Uterus (tissue), 4 donors: ENCODE results near the gene ZNF566. TPM values are rescaled to one million over a fixed set of nuclear protein-coding genes. Genes with fewer than 3 reads are reported as not detected.

Source experiments
- DNase-seq, 2 donors: peaks; one replicate each; pipeline ENCODE4 v3.0.0-alpha.2; 2019 to 2020
- H3K27ac ChIP-seq, 2 donors: fragments of 200-600 bp; sonication (generic); 1 replicate in 1 of 2; 2 replicates in 1 of 2; pipeline ENCODE4 v1.5.1; 2016 to 2018
- H3K27me3 ChIP-seq, 2 donors: fragments of 200-600 bp; sonication (generic); one replicate each; pipeline ENCODE4 v1.5.1; 2018 to 2019; ENCODE audit warnings: control low read depth in 1 of 2
- H3K36me3 ChIP-seq, 2 donors: fragments of 200-600 bp; sonication (generic); one replicate each; pipeline ENCODE4 v1.5.1; 2019; ENCODE audit warnings: control low read depth in 1 of 2
- H3K4me1 ChIP-seq, 2 donors: fragments of 200-600 bp; sonication (generic); one replicate each; pipeline ENCODE4 v1.5.1; 2018 to 2019; ENCODE audit warnings: control low read depth in 1 of 2
- H3K4me3 ChIP-seq, 2 donors: fragments of 200-600 bp; sonication (generic); 1 replicate in 1 of 2; 2 replicates in 1 of 2; pipeline ENCODE4 v1.5.1; 2018 to 2019; ENCODE audit warnings: mild to moderate bottlenecking in 1 of 2
- H3K9me3 ChIP-seq, 2 donors: fragments of 200-600 bp; sonication (generic); one replicate each; pipeline ENCODE4 v1.5.1; 2019; ENCODE audit warnings: control low read depth in 1 of 2
- CTCF ChIP-seq, 4 experiments: fragments of 200-600 bp in 2 of 4; fragments of 450-650 bp in 2 of 4; sonication (generic) in 2 of 4; IDR thresholded peaks; one replicate each; pipeline ENCODE4 v1.5.1; 2016 to 2019; ENCODE audit warnings: antibody characterized with exemption in 4 of 4, mild to moderate bottlenecking in 2 of 4, moderate library complexity in 1 of 4
- POLR2A ChIP-seq, 2 donors: fragments of 450-650 bp; IDR thresholded peaks; one replicate each; pipeline ENCODE4 v1.6.1; 2016; ENCODE audit warnings: antibody characterized with exemption in 2 of 2, mild to moderate bottlenecking in 1 of 2, moderate library complexity in 1 of 2
- intact Hi-C: fragments of 100-400 bp; cut with DNase I; formaldehyde crosslinking; loops from one replicate; pipeline ENCODE4 v1.15.1; 2023; ENCODE audit warnings: low total_unique reads
- total RNA-seq, 4 donors: library from RNA; depleted of rRNA in 3 of 4; stranded (reverse); fragments of >200 nt in 3 of 4; gene quantifications; one replicate each; pipeline versions ENCODE4 v1.1.0 to v1.2.4, GENCODE V29; 2014 to 2023
- donor health status: DM: yes; HTN: yes; CAD: no.

ZNF566 gene
- total RNA-seq, 4 donors from 2014 or later, result 10.3 to 42.4 (median 19.4) TPM

- no peak overlapping the region for H3K4me3 ChIP-seq
- no peaks in the 10 kb centered on the region for H3K4me1 ChIP-seq
- no peak for DNase-seq
- H3K9me3 ChIP-seq, result no peaks in the 10 kb centered on the region
- H3K27me3 ChIP-seq, result no peaks in the 10 kb centered on the region
- H3K36me3 ChIP-seq, result no peaks in the 10 kb centered on the region
- TF ChIP-seq CTCF (IDR thresholded peaks at IDR 0.05) (no peak), POLR2A (IDR thresholded peaks at IDR 0.05) (no peak)
- intact Hi-C loops, result no loop called here
- no peak overlapping the region for H3K27ac ChIP-seq
These were observed 81.3 kb downstream of the ZNF566 start for GRCh38 chr19:36408101-36408500.

- intact Hi-C loops, result no loop called here
- TF ChIP-seq POLR2A (IDR thresholded peaks at IDR 0.05), result no peak
- no peak for TF ChIP-seq CTCF (IDR thresholded peaks at IDR 0.05)
- H3K4me3 ChIP-seq, result no peak overlapping the region
- H3K9me3 ChIP-seq, result no peaks in the 10 kb centered on the region
- H3K4me1 ChIP-seq, result no peaks in the 10 kb centered on the region
- DNase-seq, result no peak
- no peaks in the 10 kb centered on the region for H3K27me3 ChIP-seq
- H3K27ac ChIP-seq, result no peak overlapping the region
- H3K36me3 ChIP-seq, result peaks cover 0 to 3% of the 10 kb centered on the region in 2 donors
These were observed 84.9 kb downstream of the ZNF566 start for GRCh38 chr19:36404498-36404897.

GRCh38 chr19:36401475-36401874 lies 87.9 kb downstream of the ZNF566 start:
- DNase-seq, result no peak
- peaks cover 0 to 3% of the 10 kb centered on the region in 2 donors for H3K36me3 ChIP-seq
- intact Hi-C loops, result no loop called here
- TF ChIP-seq POLR2A (IDR thresholded peaks at IDR 0.05) (no peak), CTCF (IDR thresholded peaks at IDR 0.05) (no peak)
- H3K4me3 ChIP-seq, result no peak overlapping the region
- H3K4me1 ChIP-seq, result no peaks in the 10 kb centered on the region
- no peak overlapping the region for H3K27ac ChIP-seq
- no peaks in the 10 kb centered on the region for H3K27me3 ChIP-seq
- H3K9me3 ChIP-seq, result peaks cover 0 to 13% of the 10 kb centered on the region in 2 donors

GRCh38 chr19:36398571-36398970 lies 90.8 kb downstream of the ZNF566 start:
- H3K4me1 ChIP-seq, result no peaks in the 10 kb centered on the region
- H3K27me3 ChIP-seq, result no peaks in the 10 kb centered on the region
- H3K27ac ChIP-seq, result no peak overlapping the region
- H3K9me3 ChIP-seq, result peaks cover 0 to 32% of the 10 kb centered on the region in 2 donors
- peaks cover 0 to 3% of the 10 kb centered on the region in 2 donors for H3K36me3 ChIP-seq
- no peak overlapping the region for H3K4me3 ChIP-seq
- no peak for DNase-seq
- TF ChIP-seq POLR2A (IDR thresholded peaks at IDR 0.05) (no peak), CTCF (IDR thresholded peaks at IDR 0.05) (no peak)
- intact Hi-C loops, result no loop called here

Other genes starting within 250 kb of the ZNF566 start
- 10 to 100 TPM in 2 of 4 donors, 1 to 10 TPM in 2; 3.3 to 28.7 (median 9.0) TPM for gene ZFP14, start 110.4 kb downstream of the ZNF566 start, total RNA-seq
- 10 to 100 TPM in 2 of 4 donors, 1 to 10 TPM in 1, under 1 TPM in 1; 0.88 to 29.9 (median 8.3) TPM for gene ZFP82, start 70.9 kb downstream of the ZNF566 start, total RNA-seq
- 10 to 100 TPM in 2 of 4 donors, 1 to 10 TPM in 2; 5.1 to 42.3 (median 13.9) TPM for gene ZNF260, start 38.7 kb upstream of the ZNF566 start, total RNA-seq
- 10 to 100 TPM in 2 of 4 donors, 1 to 10 TPM in 2; 4.9 to 44.5 (median 13.1) TPM for gene ZNF529, start 83.7 kb upstream of the ZNF566 start, total RNA-seq
- 10 to 100 TPM in 1 of 4 donors, 1 to 10 TPM in 2, under 1 TPM in 1; 0.59 to 29.4 (median 5.5) TPM for gene ZNF382, start 115.8 kb upstream of the ZNF566 start, total RNA-seq
- gene ZNF461, start 177.3 kb upstream of the ZNF566 start, total RNA-seq, result 10 to 100 TPM in 3 of 4 donors, 1 to 10 TPM in 1; 5.1 to 46.5 (median 20.7) TPM
- 10 to 100 TPM in 3 of 4 donors, 1 to 10 TPM in 1; 6.5 to 27.9 (median 13.7) TPM for gene ZNF567, start 198.1 kb upstream of the ZNF566 start, total RNA-seq